Eye (tissue), 1 donor: ENCODE data around the gene SWT1.
"Not testable (repeated sequence)": the region's sequence is repeated elsewhere in the genome, so short reads cannot be mapped to it uniquely, and the experiment has no call there.

ENCODE experiments used
- DNase-seq: peaks from one replicate; pipeline ENCODE4 v3.0.0-alpha.2; 2015

The SWT1 gene

DNA sequence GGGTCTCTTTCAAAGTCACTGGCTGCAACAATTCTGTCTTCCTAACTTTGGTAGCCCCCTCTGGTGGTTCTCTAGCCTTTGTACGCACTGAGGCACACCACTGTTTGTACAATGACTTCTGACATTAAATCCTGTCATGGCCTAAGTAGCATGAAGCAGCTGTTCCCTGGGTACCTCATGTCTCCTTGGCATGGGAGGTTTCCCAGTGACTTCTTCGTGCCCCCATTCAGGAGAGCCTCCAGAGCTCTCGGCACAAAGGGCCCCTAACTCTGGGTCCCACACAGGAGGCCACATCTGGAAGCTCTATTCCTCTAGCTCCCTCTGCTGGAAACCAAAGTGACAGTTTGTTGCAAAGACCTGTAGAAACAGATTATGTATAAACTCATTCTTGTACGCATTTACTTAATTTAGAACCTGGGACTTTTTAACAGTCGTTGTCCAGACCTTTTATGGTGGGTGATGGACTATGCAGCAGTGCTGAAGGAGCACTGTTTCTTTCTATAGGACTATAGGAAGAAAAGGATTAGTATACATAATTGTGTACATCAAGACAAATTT is 13.4 kb downstream of the SWT1 start:
- peak; percentile 88 for DNase-seq

- no peak for DNase-seq
Measured at GRCh38 chr1:185193756-185194155, 36.8 kb downstream of the SWT1 start.

- not testable (repeated sequence) for DNase-seq
Measured at GRCh38 chr1:185198712-185199111, 41.7 kb downstream of the SWT1 start.

DNA sequence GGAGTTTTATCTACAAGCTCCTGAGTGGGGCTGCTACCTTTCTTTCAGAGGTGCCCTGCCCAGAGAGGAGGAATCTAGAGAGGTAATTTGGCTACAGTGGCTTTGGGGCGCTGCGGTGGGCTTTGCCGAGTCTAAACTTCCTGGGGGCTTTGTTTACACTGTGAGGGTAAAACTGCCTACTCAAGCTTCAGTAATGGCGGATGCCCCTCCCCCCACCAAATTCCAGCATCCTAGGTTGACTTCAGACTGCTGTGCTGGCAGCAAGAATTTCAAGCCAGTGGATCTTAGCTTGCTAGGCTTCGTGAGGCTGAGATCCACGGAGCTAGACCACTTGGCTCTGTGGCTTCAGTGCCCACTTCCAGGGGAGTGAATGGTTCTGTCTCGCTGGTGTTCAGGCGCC is 43.9 kb downstream of the SWT1 start:
- no peak for DNase-seq

GRCh38 chr1:185207170-185207569 is 50.2 kb downstream of the SWT1 start:
- DNase-seq = no peak

DNA sequence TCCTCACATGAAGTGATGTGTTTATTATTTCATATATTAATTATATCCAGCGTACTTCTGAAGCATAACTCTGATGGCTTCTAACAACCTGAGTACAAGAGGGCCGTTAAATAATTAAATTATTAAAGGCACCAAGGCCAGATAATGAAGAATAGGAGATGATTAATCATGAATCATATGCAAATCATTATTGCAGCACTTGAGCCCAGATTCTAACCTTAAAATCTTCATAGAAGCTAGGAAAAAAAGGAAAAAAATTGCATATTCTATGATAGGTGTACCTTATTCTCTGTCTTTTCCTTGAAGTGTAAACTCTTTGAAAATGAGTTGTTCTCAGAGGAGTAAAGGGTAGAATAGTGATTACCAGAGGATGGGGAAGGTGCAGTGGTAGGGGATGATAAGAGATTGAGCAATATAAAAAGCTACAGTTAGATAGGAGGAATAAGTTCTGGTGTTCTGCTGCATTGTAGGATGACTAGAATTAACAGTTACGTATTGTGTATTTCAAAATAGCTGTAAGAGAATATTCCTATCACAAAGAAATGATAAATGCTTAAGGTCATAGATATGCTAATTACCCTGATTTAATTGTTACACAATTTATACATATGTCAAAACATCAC is 51.1 kb downstream of the SWT1 start:
- no peak for DNase-seq

GRCh38 chr1:185208626-185209180 is 51.7 kb downstream of the SWT1 start:
- DNase-seq = no peak

DNA sequence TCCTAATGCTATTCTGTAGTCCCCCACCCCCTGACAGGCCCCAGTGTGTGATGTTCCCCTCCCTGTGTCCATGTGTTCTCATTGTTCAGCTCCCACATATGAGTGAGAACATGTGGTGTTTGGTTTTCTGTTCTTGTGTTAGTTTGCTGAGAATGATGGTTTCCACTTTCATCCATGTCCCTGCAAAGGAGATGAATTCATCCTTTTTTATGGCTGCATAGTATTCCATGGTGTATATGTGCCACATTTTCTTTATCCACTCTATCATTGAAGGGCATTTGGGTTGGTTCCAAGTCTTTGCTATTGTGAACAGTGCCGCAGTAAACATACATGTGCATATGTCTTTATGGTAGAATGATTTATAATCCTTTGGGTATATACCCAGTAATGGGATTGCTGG is 52.4 kb downstream of the SWT1 start:
- DNase-seq = not testable (repeated sequence)

GRCh38 chr1:185213091-185213490 is 56.1 kb downstream of the SWT1 start:
- no peak for DNase-seq

DNA sequence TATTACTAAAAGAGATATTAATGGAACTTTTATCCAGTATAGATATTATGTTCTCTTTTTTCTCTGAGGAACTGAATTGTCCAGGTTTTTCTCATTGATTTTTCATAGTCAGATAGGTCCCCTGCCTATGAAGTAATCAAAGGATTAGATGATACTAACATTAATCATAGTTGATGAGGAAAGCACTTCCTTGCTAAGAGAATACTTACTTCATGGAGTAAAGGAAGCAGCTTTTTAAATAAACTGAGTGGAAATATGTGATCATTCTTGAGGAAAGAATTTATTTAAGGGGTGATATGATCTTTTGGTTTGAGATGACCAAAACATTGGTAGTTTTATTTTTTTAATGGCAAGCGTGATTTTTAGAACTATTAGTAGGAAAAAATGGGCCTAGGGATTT is 58.9 kb downstream of the SWT1 start:
- DNase-seq = no peak

- DNase-seq = no peak
Measured at GRCh38 chr1:185224132-185224531, 67.2 kb downstream of the SWT1 start.

GRCh38 chr1:185227161-185227560 is 70.2 kb downstream of the SWT1 start:
- DNase-seq = no peak

DNA sequence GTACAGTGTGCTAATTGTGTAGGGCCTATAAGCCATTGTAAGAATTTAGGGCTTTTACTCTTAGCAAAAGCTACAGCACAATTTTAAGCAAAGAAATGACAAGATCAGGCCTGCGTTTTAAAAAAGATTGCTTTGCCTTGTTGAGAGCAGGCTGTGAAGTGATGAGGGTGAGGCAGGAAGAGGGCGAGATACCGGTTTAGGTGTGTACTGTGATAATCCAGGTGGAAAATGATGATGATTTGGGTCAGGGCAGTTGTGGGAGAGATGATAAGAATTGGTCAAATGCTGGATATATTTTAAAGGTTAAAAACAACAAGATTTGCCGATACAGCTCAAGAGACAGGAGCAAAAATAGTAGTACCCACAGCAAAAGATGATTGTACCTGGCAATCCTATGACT is 72.0 kb downstream of the SWT1 start:
- DNase-seq = no peak

DNA sequence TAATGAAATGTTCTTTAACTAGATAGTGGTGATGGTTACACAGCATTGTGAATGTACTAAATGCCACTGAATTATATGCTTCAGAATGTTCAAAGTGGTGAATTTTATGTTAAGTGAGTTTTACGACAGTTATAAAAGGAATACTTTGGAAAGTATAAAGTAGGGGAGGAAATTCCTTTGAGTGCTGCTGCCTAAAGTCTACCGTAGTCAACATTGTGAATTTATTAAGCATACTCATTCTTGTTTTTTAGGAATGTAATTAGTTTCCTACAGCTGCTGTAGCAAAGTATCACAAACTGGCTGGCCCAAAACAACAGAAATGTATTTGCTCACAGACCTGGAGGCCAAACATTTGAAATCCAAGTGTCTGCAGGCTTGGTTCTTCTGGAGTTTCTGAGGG is 73.0 kb downstream of the SWT1 start:
- no peak for DNase-seq

DNA sequence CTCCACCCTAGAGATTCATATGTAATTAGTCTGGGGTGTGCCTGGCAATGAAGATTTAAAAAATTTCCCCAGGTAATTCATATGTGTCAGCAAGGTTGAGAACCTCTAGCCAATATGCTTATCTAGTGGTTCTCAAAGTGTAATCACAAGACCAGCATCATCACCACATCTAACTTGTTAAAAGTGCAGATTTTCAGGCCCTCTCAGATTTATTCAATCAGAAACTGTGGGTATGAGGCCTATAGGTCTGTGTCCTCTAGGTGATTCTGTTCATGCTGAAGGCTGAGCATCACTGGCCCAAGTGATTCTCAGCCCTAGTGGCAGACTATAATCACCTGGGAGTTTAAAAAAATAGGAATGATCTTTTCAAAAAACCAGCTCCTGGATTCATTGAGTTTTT is 75.9 kb downstream of the SWT1 start:
- DNase-seq = no peak

DNA sequence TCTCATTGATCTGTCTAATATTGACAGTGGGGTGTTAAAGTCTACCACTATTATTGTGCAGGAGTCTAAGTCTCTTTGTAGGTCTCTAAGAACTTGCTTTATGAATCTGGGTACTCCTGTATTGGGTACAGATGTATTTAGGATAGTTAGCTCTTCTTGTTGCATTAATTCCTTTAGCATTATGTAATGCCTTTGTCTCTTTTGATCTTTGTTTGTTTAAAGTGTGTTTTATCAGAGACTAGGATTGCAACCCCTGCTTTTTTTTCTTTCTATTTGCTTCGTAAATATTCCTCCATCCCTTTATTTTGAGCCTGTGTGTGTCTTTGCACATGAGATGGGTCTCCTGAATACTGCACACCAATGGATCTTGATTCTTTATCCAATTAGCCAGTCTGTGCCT is 77.2 kb downstream of the SWT1 start:
- DNase-seq = not testable (repeated sequence)

- not testable (repeated sequence) for DNase-seq
Measured at GRCh38 chr1:185237176-185237575, 80.2 kb downstream of the SWT1 start.

DNA sequence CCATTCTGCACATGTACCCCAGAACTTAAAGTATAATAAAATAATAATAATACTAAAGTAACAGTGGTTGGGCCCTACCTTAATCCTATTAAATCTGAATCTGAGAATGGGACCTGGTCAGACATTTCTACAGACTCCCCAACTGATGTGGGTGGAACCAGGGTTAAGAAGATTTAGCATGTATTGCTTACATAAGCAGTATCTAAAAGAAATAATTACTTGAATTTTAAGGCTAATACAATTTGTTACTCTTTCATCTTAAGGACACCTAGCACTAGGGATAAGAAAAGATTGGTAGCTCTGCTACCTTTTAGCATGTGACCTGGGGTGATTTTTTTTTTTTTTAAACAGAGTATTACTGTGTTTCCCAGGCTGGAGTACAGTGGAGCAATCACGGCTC is 80.7 kb downstream of the SWT1 start:
- no peak for DNase-seq

- no peak for DNase-seq
Measured at GRCh38 chr1:185238447-185238846, 81.5 kb downstream of the SWT1 start.

DNA sequence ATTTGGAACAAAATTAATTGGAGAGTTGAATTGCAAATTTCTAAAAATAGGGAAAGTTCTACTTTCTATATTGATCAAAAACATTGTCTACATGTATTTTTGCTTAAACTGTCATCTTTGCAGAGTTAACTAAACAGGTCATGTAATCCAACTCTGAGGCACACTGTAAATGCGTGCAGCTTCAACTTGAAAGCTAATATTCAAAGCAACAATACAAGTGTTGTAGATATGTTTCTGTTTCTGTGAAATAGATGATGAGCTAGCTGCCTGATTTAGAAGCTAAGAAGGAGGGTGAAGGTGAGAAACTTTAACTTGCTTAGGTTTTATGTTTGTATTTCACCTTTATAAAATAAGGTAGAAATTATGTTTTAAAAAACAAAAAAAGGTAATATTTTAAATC is 82.9 kb downstream of the SWT1 start:
- DNase-seq = no peak

DNA sequence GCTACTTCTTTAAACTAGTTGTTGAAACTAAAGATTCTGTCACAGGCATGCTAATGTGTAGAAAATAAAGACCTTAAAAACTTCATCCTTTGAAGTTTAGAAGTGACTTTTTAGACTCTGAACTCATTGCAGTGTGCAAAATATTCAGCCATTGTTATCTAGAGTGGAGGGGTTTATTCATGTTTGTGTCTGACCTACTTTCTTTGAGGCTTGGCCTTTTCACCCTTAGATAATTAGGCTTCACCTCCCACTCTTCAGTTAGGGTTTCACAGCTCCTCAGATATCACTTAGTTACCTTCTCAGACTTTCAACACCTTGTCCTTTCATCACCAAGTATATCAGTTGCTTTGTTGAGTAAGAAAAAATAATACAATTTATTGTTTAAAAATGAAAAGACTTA is 84.2 kb downstream of the SWT1 start:
- DNase-seq = peak; percentile 40

DNA sequence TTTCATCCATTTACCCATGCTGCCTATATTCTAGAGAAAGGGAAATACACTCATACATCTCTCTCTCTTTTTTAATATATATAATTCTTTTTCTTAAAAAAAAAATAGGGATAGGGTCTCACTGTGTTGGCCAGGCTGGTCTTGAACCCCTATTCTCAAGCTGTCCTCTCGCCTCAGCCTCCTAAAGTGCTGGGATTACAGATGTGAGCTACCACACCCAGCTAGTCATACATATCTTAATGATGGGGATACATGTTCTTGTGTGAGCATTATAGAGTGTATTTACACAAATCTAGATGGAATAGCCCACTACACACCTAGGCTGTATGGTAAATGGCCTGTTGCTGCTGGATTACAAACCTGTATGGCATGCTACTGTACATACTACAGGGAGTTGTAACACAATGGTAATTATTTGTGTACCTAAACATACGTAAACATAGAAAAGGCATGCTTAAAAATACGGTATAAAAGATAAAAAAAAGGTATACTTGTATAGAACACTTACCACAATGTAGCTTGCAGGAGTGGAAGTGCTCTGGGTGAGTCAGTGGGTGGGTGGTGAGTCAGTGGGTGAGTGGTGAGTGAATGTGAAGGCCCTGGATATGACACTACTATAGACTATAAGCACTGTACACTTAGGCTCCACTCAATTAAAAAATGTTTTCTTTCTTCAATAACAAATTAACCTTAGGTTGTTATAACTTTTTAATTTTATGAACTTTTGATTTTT is 87.2 kb downstream of the SWT1 start:
- DNase-seq = no peak

DNA sequence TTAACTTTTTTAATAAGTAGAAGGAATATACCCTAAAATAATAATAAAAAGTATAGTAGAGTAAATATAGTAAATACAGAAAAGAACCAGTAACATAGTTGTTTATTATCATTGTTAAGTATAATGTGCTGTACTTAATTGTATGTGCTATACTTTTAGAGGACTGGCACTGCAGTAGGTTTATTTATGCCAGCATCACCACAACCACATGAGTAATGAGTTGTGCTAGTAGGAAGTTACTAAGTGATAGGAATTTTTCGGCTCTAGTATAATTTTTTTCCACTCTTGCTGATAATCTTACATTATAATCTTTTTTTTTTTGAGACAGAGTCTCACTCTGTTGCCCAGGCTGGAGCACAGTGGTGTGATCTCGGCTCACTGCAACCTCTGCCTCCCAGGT is 88.5 kb downstream of the SWT1 start:
- DNase-seq = no peak

- no peak for DNase-seq
Measured at GRCh38 chr1:185249563-185249962, 92.6 kb downstream of the SWT1 start.
